Fibroblast of mammary gland (primary cell): ENCODE results near the gene ANKRD13A.
A peak's percentile ranks its signal among the peaks of the same experiment; 100 is the strongest.
"Not testable (repeated sequence)": the region's sequence is repeated elsewhere in the genome, so short reads cannot be mapped to it uniquely, and the experiment has no call there.

Experiments used
- DNase-seq: peaks from one replicate; pipeline ENCODE4 v3.0.0-alpha.2; 2010; ENCODE audit warnings: low read depth
- H3K4me3 ChIP-seq: 2 replicates; pipeline ENCODE4 v1.5.1; 2011; ENCODE audit warnings: low read depth, mild to moderate bottlenecking, low read length, moderate library complexity; ENCODE audit not compliant: control insufficient read depth
- CTCF ChIP-seq: conservative IDR thresholded peaks from 2 replicates; pipeline ENCODE4 v1.5.1; 2011; ENCODE audit warnings: low read depth, low read length, inconsistent platforms; ENCODE audit not compliant: control insufficient read depth, insufficient read depth

Gene ANKRD13A

GRCh38 chr12:110050927-110051326, 51.7 kb downstream of the ANKRD13A start:
- no peak for TF ChIP-seq CTCF
- H3K4me3 ChIP-seq, result no peak overlapping the region
- DNase-seq, result no peak

- DNase-seq, result peak; percentile 95
- H3K4me3 ChIP-seq, result not testable (repeated sequence)
Measured at GRCh38 chr12:110055375-110056352, 56.4 kb downstream of the ANKRD13A start.

- H3K4me3 ChIP-seq, result not testable (repeated sequence)
- peak; percentile 41 for DNase-seq
Measured at GRCh38 chr12:110056643-110057042, 57.4 kb downstream of the ANKRD13A start.

- no peak for TF ChIP-seq CTCF
- H3K4me3 ChIP-seq, result no peak overlapping the region
- no peak for DNase-seq
Measured at GRCh38 chr12:110058875-110059615, 59.8 kb downstream of the ANKRD13A start.

GRCh38 chr12:110059651-110060000, 60.4 kb downstream of the ANKRD13A start:
- H3K4me3 ChIP-seq, result no peak overlapping the region
- no peak for TF ChIP-seq CTCF
- no peak for DNase-seq

- no peak for DNase-seq
- no peak for TF ChIP-seq CTCF
- no peak overlapping the region for H3K4me3 ChIP-seq
Measured at GRCh38 chr12:110062241-110062640, 63.0 kb downstream of the ANKRD13A start.

GRCh38 chr12:110065540-110065939, 66.3 kb downstream of the ANKRD13A start:
- no peak for TF ChIP-seq CTCF
- DNase-seq, result no peak
- no peak overlapping the region for H3K4me3 ChIP-seq
